HepG2 (cell line): ENCODE data around the gene FBF1. TPM values are rescaled to one million over a fixed set of nuclear protein-coding genes. Genes with fewer than 3 reads are reported as not detected.
A peak's percentile ranks its signal among the peaks of the same experiment; 100 is the strongest.

Source experiments
- CBX1 ChIP-seq: IDR thresholded peaks from one replicate; pipeline ENCODE4 v1.6.1; 2016; ENCODE audit warnings: antibody characterized with exemption, low read depth
- HNF4G ChIP-seq, 2 experiments: sonication (generic) in 1 of 2; formaldehyde crosslinking in 1 of 2; IDR thresholded peaks; 2 replicates each; pipeline versions ENCODE4 v1.4.0 to v1.6.1; 2011 to 2020; ENCODE audit warnings: borderline replicate concordance in 2 of 2, low read depth in 2 of 2, mild to moderate bottlenecking in 2 of 2, low read length in 1 of 2, missing genetic modification reagents in 1 of 2, moderate library complexity in 1 of 2
- HOXD1 ChIP-seq: sonication (generic); formaldehyde crosslinking; IDR thresholded peaks from 2 replicates; pipeline ENCODE4 v1.5.0; 2020; ENCODE audit warnings: missing genetic modification reagents
- KDM5B ChIP-seq: sonication (generic); formaldehyde crosslinking; IDR thresholded peaks from 2 replicates; pipeline ENCODE4 v1.4.0; 2020; ENCODE audit warnings: missing genetic modification reagents, mild to moderate bottlenecking, borderline replicate concordance
- MIER2 ChIP-seq: IDR thresholded peaks from 2 replicates; pipeline ENCODE4 v1.6.1; 2016; ENCODE audit warnings: missing biosample characterization, missing genetic modification reagents
- NFYB ChIP-seq: sonication (generic); formaldehyde crosslinking; IDR thresholded peaks from 2 replicates; pipeline ENCODE4 v1.4.0; 2020; ENCODE audit warnings: missing genetic modification reagents
- SMARCC2 ChIP-seq: fragments of 450-650 bp; IDR thresholded peaks from 2 replicates; pipeline ENCODE4 v1.6.1; 2017; ENCODE audit warnings: antibody characterized with exemption, mild to moderate bottlenecking
- STAT5B ChIP-seq: sonication (generic); formaldehyde crosslinking; IDR thresholded peaks from 2 replicates; pipeline ENCODE4 v1.4.0; 2020; ENCODE audit warnings: missing genetic modification reagents
- ZNF510 ChIP-seq: sonication (generic); formaldehyde crosslinking; IDR thresholded peaks from 2 replicates; pipeline ENCODE4 v1.4.0; 2020; ENCODE audit warnings: low read depth, mild to moderate bottlenecking, missing genetic modification reagents
- ZNF547 ChIP-seq: sonication (generic); formaldehyde crosslinking; IDR thresholded peaks from 2 replicates; pipeline ENCODE4 v1.5.1; 2020; ENCODE audit warnings: mild to moderate bottlenecking, missing genetic modification reagents
- ZNF569 ChIP-seq: sonication (generic); formaldehyde crosslinking; IDR thresholded peaks from 2 replicates; pipeline ENCODE4 v1.5.0; 2020; ENCODE audit warnings: mild to moderate bottlenecking, missing genetic modification reagents, moderate library complexity, borderline replicate concordance
- ZNF570 ChIP-seq: sonication (generic); formaldehyde crosslinking; IDR thresholded peaks from 2 replicates; pipeline ENCODE4 v1.4.0; 2020; ENCODE audit warnings: mild to moderate bottlenecking, missing genetic modification reagents, borderline replicate concordance
- ZNF788 ChIP-seq: sonication (generic); formaldehyde crosslinking; IDR thresholded peaks from 2 replicates; pipeline ENCODE4 v1.5.0; 2020; ENCODE audit warnings: mild to moderate bottlenecking, missing genetic modification reagents, borderline replicate concordance
- ZNF792 ChIP-seq: IDR thresholded peaks from 2 replicates; pipeline ENCODE4 v1.6.1; 2016
- polyA plus RNA-seq, 8 experiments: library from polyadenylated mRNA; depleted of rRNA in 3 of 8; stranded (reverse) in 7 of 8; unstranded in 1 of 8; fragments of >200 nt; fragmentation: Illumina TruSeq in 4 of 8; extraction: Trizol in 4 of 8; gene quantifications; 2 replicates each; pipeline versions ENCODE4 v1.2.1 to v1.2.3, GENCODE V29; 2011 to 2016; ENCODE audit warnings: low read depth in 4 of 8, missing spikeins in 1 of 8, mixed read lengths in 1 of 8; ENCODE audit not compliant: insufficient read depth in 1 of 8
- total RNA-seq, 5 experiments: library from RNA; depleted of rRNA; stranded (reverse); fragments of >200 nt; fragmentation: Illumina TruSeq; extraction: Trizol; gene quantifications; 2 replicates each; pipeline ENCODE4 v1.2.3, GENCODE V29; 2016; ENCODE audit warnings: low read depth in 1 of 5
- TF ChIP-seq, protein P1 (sequence below): sonication (generic); formaldehyde crosslinking; IDR thresholded peaks from 2 replicates; pipeline ENCODE4 v1.5.0; 2020; ENCODE audit warnings: mild to moderate bottlenecking, missing genetic modification reagents, moderate library complexity
- TF ChIP-seq, protein P2 (sequence below): sonication (generic); formaldehyde crosslinking; IDR thresholded peaks from 2 replicates; pipeline ENCODE4 v1.5.0; 2020; ENCODE audit warnings: mild to moderate bottlenecking, missing genetic modification reagents
- TF ChIP-seq, protein P3 (sequence below): IDR thresholded peaks from 2 replicates; pipeline ENCODE4 v1.6.1; 2016
- TF ChIP-seq, protein P4 (sequence below): sonication (generic); formaldehyde crosslinking; IDR thresholded peaks from 2 replicates; pipeline ENCODE4 v1.4.0; 2020; ENCODE audit warnings: missing genetic modification reagents
- TF ChIP-seq, protein P5 (sequence below): sonication (generic); formaldehyde crosslinking; IDR thresholded peaks from 2 replicates; pipeline ENCODE4 v1.4.0; 2020; ENCODE audit warnings: missing genetic modification reagents

Gene FBF1
- total and polyA plus RNA-seq, 2 of the 13 experiments (the other 11 are each of a cell fraction or from before 2014, with no cell fraction given) = 2.4 to 8.1 TPM

DNA sequence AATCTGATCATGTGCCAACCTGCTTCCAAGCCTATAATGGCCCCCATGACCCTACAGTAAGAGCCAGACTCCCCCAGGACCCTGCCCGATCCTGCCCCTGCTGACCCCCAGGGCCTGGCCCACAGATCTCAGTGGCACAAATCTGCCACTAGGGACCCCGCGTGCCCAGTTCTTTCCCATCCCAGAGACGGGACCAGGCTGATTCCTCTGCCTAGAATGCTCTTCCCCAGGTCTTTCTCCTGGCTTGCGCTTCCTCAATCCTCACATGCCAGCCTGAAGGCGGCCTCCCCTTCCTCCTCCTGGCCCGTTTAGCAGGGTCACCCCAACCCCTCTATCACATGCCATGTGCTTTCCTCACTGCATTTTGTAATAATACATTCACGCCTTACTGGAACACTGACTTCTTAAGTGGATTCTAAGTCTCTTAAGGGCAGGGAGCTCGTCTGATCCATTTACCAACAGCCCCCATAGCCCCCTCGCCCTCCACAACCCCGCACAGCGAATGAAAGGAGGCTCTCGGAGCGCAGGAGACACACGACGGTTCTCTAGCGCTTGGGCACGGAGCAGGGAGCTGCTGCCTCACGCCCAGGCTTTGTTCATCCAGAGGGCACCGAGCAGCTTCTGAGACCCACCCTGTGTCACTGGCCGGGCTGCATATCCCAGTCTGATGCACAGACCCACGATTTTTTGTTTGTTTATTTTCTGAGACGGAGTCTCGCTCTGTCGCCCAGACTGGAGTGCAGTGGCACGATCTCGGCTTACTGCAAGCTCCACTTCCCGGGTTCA lies 45.3 kb downstream of the FBF1 start (continued):
- TF ChIP-seq STAT5B = no peak
- TF ChIP-seq ZNF792 (CRISPR knock-in tag) = no peak
- TF ChIP-seq, protein P1, sequence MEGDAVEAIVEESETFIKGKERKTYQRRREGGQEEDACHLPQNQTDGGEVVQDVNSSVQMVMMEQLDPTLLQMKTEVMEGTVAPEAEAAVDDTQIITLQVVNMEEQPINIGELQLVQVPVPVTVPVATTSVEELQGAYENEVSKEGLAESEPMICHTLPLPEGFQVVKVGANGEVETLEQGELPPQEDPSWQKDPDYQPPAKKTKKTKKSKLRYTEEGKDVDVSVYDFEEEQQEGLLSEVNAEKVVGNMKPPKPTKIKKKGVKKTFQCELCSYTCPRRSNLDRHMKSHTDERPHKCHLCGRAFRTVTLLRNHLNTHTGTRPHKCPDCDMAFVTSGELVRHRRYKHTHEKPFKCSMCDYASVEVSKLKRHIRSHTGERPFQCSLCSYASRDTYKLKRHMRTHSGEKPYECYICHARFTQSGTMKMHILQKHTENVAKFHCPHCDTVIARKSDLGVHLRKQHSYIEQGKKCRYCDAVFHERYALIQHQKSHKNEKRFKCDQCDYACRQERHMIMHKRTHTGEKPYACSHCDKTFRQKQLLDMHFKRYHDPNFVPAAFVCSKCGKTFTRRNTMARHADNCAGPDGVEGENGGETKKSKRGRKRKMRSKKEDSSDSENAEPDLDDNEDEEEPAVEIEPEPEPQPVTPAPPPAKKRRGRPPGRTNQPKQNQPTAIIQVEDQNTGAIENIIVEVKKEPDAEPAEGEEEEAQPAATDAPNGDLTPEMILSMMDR (CRISPR knock-in tag) = peak; percentile 58
- TF ChIP-seq NFYB = no peak
- no peak for TF ChIP-seq CBX1
- TF ChIP-seq ZNF570 (CRISPR knock-in tag) = no peak
- TF ChIP-seq MIER2 = no peak
- TF ChIP-seq ZNF510 (CRISPR knock-in tag) = no peak
- TF ChIP-seq, protein P2, sequence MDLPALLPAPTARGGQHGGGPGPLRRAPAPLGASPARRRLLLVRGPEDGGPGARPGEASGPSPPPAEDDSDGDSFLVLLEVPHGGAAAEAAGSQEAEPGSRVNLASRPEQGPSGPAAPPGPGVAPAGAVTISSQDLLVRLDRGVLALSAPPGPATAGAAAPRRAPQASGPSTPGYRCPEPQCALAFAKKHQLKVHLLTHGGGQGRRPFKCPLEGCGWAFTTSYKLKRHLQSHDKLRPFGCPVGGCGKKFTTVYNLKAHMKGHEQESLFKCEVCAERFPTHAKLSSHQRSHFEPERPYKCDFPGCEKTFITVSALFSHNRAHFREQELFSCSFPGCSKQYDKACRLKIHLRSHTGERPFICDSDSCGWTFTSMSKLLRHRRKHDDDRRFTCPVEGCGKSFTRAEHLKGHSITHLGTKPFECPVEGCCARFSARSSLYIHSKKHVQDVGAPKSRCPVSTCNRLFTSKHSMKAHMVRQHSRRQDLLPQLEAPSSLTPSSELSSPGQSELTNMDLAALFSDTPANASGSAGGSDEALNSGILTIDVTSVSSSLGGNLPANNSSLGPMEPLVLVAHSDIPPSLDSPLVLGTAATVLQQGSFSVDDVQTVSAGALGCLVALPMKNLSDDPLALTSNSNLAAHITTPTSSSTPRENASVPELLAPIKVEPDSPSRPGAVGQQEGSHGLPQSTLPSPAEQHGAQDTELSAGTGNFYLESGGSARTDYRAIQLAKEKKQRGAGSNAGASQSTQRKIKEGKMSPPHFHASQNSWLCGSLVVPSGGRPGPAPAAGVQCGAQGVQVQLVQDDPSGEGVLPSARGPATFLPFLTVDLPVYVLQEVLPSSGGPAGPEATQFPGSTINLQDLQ (CRISPR knock-in tag) = no peak; the same call in 1 of the 2 replicates
- no peak for TF ChIP-seq ZNF569 (CRISPR knock-in tag)
- peak; percentile 14; the same call in 1 of the 2 replicates for TF ChIP-seq HOXD1 (CRISPR knock-in tag)
- TF ChIP-seq, protein P3, sequence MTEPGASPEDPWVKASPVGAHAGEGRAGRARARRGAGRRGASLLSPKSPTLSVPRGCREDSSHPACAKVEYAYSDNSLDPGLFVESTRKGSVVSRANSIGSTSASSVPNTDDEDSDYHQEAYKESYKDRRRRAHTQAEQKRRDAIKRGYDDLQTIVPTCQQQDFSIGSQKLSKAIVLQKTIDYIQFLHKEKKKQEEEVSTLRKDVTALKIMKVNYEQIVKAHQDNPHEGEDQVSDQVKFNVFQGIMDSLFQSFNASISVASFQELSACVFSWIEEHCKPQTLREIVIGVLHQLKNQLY (CRISPR knock-in tag) = no peak
- 0 out of 2 replicates have a peak, but pooled peaks have one; percentile 48 for TF ChIP-seq ZNF788 (CRISPR knock-in tag)
- no peak for TF ChIP-seq ZNF547 (CRISPR knock-in tag)
- peak; percentile 34; the same call in 1 of the 2 replicates for TF ChIP-seq KDM5B
- TF ChIP-seq SMARCC2 = no peak
- TF ChIP-seq, protein P4, sequence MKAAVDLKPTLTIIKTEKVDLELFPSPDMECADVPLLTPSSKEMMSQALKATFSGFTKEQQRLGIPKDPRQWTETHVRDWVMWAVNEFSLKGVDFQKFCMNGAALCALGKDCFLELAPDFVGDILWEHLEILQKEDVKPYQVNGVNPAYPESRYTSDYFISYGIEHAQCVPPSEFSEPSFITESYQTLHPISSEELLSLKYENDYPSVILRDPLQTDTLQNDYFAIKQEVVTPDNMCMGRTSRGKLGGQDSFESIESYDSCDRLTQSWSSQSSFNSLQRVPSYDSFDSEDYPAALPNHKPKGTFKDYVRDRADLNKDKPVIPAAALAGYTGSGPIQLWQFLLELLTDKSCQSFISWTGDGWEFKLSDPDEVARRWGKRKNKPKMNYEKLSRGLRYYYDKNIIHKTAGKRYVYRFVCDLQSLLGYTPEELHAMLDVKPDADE = no peak
- TF ChIP-seq, protein P5, sequence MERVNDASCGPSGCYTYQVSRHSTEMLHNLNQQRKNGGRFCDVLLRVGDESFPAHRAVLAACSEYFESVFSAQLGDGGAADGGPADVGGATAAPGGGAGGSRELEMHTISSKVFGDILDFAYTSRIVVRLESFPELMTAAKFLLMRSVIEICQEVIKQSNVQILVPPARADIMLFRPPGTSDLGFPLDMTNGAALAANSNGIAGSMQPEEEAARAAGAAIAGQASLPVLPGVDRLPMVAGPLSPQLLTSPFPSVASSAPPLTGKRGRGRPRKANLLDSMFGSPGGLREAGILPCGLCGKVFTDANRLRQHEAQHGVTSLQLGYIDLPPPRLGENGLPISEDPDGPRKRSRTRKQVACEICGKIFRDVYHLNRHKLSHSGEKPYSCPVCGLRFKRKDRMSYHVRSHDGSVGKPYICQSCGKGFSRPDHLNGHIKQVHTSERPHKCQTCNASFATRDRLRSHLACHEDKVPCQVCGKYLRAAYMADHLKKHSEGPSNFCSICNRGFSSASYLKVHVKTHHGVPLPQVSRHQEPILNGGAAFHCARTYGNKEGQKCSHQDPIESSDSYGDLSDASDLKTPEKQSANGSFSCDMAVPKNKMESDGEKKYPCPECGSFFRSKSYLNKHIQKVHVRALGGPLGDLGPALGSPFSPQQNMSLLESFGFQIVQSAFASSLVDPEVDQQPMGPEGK = peak; percentile 49; the same call in 1 of the 2 replicates
- TF ChIP-seq HNF4G (IDR thresholded peaks at IDR 0.05; ENCODE audit: borderline replicate concordance, low read depth, low read length) = no peak
- peak; percentile 15; the same call in 1 of the 2 replicates for TF ChIP-seq HNF4G (CRISPR knock-in tag; IDR thresholded peaks at IDR 0.05; ENCODE audit: borderline replicate concordance, low read depth)
